Head of caudate nucleus (tissue), 42 donors: Measurements from ENCODE around the gene PKD2L1.

Experiments
- DNase-seq, 42 donors: peaks; one replicate each; pipeline versions ENCODE4 v3.0.0 to v3.0.0-alpha.2; 2020 to 2021; ENCODE audit warnings: mixed read lengths in 7 of 42
- intact Hi-C: fragments of 100-400 bp; cut with DNase I; formaldehyde crosslinking; loops from one replicate; pipeline ENCODE4 v1.15.0; 2022

PKD2L1 gene

DNA sequence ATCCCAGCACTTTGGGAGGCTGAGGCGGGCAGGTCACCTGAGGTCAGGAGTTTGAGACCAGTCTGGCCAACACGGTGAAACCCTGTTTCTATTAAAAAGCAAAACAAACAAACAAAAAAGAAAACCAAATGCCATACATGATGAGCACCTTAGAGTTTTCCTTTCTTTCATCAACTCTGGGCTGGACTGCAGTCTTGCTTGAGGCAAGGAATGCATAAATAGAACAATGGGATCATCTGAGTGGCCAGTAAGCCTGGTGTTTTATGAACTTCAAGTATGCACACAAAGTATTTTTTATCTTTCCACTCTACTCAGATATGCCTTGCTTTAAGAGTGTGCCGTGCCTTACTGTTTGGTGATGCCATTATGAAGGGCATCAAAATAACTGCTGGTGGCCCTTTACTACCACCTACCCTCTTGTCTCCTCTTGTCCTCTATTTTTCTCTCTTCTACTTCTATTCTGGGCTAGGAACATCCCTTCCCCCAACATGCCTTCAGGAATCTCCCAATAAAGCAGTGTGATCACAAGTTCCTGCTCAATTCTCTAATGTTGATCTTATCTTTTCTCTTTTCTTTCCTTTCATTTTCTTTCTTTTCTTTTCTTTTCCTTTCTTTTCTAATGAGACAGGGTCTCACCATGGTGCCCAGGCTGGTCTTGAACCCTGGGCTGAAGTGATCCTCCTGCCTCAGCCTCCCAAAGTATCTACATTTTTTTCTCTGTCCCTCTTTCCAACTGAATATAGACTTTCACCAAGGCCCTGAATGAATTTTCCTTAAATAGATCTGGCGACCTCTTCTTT lies 27.2 kb upstream of the PKD2L1 start:
- DNase-seq = no peak
- intact Hi-C loops = no loop called here

DNA sequence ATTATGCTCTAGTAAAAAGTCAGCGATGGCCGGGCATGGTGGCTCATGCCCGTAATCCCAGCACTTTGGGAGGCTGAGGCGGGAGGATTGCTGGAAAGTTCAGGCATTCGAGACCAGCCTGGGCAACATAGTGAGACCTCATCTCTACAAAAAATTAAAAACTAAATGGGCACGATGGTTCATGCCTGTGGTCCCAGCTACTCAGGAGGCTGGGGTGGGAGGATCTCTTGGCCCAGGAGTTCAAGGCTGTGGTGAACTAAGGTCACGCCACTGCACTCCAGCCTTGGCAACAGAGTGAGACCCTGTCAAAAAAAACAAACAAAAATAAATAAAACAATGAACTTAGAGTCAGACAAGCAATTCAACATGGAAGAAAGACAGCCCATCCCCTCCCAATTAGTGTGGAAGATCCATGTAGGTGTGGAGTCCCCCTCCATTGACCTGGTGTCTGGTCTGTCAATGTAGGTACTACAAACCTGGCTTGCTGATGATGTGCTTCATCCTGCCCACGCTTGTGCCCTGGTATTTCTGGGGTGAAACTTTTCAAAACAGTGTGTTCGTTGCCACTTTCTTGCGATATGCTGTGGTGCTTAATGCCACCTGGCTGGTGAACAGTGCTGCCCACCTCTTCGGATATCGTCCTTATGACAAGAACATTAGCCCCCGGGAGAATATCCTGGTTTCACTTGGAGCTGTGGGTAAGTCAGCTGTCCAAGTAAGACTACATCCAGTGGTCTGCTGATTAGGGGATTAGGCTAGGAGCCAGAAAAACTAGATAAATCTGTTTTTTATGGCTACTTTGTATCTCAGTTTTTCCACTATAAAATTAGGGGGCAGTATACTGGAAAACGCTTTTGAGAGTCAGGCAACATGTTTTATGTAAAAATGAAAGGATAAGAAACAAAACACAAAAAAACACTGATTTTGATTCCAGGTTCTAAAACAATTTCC lies 26.3 kb upstream of the PKD2L1 start:
- intact Hi-C loops = no loop called here
- DNase-seq = no peak

DNA sequence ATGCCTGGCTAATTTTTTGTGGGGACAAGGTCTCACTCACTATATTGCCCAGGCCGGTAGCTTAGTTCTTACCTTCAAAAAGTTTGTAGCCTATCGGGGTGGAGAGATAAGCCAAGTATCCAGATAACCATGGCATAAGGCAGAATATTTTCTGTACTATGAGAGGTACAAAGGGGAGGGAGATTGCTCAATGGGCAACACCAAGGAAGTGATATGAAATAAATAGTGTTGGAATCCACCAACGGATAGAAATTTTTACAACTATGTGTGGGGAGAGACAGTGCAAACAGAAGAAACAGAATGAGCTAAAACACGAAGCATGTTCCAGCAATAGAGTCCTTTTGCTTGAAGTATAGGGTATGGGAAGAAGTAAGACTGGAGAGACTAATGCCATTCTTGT lies 25.1 kb upstream of the PKD2L1 start:
- intact Hi-C loops = no loop called here
- no peak for DNase-seq

DNA sequence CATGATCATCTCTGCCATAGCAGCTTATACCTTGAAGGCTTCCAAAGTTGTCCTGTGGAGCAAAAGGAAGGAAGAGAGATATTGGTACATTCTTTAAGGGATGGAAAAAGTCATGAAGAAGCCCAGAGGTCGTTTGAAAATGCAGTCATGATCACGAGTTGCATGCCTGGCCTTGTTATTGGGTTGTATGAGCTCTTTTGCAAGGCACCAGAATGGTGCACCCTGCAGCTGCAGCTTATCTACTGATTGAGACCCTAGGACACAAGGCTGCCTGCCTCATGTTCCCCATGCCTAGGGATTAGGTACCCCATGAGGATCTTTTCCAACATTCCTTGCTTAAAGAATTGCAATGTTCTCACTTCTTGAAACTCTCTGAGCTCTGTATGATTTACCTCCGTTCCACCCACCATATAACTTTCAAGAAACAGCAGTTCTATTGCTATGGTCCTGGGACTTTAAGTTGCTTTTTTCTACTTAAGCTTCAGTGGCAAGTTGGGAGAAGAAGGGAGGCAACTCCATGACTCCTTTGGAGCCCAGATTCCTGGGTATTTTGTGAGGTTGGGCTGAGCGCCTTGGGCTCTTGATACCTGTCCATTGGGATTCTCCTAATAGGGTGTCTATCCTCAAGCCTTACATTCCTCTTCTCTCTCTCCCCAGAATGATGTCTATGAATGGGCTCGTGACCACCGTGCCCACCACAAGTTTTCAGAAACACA lies 23.9 kb upstream of the PKD2L1 start:
- intact Hi-C loops = no loop called here
- DNase-seq = no peak

DNA sequence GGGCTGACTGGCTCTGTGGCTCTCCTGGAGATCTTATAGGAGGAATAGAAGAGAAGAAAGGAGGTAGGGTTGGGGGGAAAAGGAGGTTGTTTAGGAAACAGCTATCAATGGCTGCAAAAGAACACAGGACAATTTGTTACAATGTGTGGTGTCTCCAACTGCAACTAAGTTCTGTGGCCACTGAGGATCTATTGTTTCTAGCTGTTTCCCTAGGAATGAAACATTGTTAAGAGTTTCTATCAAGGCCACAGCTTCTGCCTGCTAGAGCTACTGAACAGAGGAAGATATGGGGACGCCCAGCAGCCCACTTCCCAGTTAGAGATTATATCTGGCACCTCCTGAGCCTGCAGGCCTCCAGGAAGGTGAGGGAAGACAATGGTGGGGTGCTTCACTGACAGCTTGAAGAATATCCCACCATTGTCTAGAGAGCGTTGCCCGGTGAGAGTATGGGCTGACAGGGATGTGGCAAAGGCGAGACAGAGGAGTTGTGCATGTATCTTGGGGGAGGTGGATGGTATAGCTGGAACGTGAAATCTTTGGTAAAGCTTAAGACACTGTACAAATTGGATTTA lies 21.0 kb upstream of the PKD2L1 start:
- peak in 3 of 42 donors; percentile 25 to 57 (median 26) for DNase-seq
- intact Hi-C loops = no loop called here

DNA sequence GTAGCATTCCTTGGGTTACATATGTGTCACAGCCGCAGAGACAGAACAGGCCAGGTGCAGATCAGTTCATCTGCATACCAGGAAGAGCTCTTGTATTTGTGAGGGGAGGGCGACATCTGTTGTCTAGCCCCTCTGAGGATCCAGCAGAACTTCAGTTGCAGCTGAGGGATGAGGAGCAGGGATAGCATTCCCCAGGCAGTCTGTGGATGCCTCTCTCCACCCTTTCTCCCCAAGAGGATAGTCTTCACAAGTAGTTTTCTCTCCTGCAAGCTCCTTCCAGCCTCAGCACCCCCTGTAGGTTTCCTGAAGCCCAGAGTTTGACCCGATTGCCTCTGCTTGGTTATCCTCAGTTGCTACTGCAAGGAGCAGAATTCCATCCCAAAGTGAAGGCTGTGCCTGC lies 19.6 kb upstream of the PKD2L1 start:
- no peak for DNase-seq
- intact Hi-C loops = no loop called here

DNA sequence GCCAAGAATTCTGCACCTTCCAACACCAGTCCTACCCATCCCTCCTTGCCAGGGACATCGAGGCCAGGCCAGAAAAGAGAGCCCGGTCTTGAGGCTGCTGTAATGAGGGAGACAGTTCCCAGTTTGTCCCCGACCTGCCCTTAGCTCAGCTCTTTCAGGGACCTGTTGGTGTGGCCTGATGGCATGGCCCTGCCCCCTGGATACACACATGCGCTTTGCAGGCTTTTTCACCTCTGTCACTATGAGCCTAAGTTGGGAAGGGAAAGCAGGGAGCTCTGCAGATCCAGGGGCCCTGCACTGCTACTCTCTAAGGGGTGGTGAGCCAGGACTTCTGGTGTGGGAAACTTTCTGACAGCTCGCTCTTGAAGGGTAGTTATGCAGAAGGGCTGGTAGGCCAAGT lies 19.1 kb upstream of the PKD2L1 start:
- no peak for DNase-seq
- intact Hi-C loops = no loop called here

DNA sequence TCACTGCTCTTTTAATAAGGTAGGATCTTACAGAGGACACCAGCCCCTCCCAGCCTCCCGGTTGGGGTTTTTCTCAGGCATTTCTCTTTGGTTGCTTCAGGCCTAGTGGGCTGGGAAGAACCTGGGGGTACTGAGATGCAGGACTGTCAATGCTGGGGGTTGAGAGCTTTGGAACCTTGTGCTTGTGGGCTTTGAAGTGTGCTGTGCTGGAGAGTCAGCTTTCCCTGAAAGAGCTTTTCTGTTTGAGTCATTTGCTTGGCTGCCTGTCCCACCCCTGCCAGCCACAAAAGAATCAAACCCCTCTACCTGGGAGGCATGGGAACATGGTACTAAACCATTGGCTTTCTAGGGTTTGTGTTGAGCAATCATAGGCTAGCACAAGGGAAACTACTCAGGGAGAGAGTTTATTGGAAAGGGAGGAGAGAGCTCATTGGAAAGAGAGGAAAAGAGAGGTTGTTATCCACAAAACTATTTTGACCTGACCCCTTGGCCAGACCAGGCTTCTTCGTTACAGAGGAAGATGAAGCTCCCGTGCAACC lies 18.4 kb upstream of the PKD2L1 start:
- no peak for DNase-seq
- intact Hi-C loops = no loop called here

DNA sequence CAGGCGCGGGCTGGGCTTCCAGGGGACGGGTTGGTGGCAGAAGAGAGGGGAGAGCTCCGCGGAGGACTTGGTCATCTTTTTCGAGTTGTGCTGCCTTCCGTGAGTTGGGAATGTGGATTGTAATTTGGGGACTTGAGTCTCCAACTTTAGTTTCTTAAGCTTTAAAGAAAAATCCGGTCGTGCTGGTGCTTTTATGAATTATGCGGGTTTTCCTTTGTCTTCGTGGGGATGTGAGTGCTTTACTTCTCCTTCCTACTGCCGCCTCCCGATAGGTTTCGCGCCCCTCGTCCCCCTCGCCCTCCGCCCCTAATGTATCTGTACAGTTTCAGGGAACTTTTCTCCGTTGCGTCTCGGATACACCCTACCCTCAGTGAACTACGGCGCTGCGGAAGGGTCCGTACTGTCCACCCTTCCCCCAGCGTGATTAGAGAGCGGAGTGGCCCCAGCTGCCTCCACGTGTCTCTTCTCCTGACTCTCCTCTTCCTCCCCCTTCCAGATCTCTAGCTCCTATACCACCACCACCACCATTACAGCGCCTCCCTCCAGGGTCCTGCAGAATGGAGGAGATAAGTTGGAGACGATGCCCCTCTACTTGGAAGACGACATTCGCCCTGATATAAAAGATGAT lies 17.7 kb upstream of the PKD2L1 start:
- intact Hi-C loops = no loop called here
- DNase-seq = peak in 1 of 42 donors; percentile 11

DNA sequence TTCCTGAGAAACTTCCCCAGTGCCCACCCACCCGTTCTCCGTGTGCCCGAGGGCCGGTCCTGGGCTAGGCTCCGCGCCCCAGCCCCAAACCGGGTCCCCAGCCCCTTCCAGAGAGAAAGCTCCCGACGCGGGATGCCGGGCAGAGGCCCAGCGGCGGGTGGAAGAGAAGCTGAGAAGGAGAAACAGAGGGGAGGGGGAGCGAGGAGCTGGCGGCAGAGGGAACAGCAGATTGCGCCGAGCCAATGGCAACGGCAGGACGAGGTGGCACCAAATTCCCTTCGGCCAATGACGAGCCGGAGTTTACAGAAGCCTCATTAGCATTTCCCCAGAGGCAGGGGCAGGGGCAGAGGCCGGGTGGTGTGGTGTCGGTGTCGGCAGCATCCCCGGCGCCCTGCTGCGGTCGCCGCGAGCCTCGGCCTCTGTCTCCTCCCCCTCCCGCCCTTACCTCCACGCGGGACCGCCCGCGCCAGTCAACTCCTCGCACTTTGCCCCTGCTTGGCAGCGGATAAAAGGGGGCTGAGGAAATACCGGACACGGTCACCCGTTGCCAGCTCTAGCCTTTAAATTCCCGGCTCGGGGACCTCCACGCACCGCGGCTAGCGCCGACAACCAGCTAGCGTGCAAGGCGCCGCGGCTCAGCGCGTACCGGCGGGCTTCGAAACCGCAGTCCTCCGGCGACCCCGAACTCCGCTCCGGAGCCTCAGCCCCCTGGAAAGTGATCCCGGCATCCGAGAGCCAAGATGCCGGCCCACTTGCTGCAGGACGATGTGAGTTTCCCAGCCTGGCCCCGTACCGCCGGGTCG lies 16.9 kb upstream of the PKD2L1 start, which contains the start of gene SCD:
SCD (plus strand) TSS at position 469 of the 803 bp plus-strand sequence; CDS start at position 741, 272 bp downstream.
- peak; percentile 89 to 99 (median 97) for DNase-seq
- intact Hi-C loops = no loop called here

DNA sequence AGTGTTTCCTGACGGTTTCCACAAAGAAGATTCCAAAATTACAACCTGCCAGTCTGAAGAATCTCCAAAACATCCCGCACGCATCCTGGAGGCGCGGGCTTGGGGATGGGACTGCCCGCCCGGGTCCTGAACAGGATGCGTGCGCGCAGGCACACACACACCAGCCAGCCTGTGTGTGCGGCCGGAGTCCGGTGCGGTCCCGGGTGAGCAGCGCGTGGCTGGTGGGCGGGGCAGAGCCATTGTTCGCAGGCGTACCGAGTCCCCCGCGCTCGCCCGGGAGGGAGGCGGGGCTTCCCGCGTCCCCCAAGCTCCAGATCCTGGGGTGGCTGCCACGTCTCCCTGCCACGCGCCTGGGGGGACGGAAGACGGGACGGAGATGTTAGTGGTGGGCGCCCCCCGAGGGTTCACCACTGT lies 16.3 kb upstream of the PKD2L1 start:
- peak; percentile 53 to 94 (median 83) for DNase-seq
- intact Hi-C loops = no loop called here

DNA sequence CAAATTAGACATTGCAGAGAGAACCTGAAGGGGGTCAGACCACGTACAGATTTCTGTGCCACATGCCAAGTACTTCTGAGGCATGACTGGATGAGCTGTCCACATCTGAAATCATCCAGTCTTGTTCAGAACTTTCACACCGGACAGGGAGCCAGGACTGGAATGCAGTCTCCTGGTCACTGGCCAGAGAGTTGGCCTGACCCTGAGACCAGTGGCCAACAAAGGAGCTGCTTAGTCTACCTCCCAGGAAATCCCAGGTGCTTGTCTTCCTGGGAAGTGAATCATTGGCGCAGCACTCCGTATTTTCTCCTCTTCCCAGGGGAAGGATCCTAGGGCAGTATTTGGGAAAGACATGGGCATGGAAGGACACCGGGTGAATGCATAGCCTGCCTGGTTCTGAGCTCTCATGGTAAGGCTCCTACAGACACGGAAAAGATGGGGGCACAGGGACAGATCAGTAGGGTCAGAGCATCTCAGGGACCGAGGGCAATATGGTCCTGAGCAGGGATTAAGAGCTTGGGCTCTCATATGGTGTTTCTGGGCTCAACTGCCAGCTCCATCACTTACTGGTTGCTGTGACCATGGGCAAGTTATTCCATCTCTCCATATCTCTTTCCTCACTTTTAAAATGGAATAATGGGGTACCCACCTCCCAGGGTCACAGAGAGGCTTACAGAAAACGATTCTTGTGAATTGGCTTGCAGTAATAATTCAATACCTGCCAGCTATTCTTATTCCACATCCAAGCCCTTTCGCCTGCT lies 15.7 kb upstream of the PKD2L1 start:
- intact Hi-C loops = no loop called here
- peak in 1 of 42 donors; percentile 12 for DNase-seq

DNA sequence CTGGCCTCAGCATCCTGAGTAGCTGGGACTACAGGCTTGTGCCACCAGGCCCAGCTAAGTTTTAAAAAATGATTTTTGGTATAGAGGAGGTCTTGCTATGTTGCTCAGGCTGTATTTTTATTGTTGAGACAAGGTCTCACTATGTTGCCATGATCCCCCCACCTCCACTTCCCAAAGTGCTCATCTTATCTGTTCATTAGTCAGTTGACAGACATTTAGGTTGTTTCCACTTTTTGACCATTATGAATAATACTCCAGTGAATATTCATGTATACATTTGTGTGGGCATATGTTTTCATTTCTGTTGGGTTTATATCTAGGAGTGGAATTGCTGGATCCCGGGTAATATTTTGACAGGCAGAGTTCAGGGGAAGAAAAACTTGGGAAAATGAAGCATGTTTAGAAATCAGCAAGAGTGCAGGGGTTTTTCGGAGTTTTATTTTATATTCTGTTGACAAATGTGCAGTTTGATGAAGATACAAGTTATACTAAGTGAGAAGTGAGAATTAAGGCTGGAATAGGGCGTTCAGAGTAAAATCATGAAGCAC lies 14.3 kb upstream of the PKD2L1 start:
- no peak for DNase-seq
- intact Hi-C loops = loop anchor here (5.0 kb wide), 2 partner anchors 57 to 88 kb away; partner anchors contain the start of gene BLOC1S2

DNA sequence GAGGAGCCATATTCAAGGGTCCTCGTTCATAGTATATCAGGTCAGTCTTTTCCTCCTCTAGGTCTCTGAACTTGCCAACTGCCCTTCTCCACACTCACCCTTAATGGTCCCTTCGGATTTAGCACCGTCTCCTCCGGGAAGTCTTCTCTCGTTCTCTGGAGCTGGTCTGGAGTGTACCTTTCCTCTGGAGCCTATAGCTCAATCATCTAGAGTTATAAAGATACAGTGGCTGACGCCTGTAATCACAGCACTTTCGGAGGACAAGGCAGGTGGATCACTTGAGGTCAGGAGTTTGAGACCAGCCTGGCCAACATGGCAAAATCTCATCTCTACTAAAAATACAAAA lies 12.6 kb upstream of the PKD2L1 start:
- intact Hi-C loops = loop anchor here (5.0 kb wide), 2 partner anchors 55 to 90 kb away; partner anchors contain the start of gene BLOC1S2
- no peak for DNase-seq

DNA sequence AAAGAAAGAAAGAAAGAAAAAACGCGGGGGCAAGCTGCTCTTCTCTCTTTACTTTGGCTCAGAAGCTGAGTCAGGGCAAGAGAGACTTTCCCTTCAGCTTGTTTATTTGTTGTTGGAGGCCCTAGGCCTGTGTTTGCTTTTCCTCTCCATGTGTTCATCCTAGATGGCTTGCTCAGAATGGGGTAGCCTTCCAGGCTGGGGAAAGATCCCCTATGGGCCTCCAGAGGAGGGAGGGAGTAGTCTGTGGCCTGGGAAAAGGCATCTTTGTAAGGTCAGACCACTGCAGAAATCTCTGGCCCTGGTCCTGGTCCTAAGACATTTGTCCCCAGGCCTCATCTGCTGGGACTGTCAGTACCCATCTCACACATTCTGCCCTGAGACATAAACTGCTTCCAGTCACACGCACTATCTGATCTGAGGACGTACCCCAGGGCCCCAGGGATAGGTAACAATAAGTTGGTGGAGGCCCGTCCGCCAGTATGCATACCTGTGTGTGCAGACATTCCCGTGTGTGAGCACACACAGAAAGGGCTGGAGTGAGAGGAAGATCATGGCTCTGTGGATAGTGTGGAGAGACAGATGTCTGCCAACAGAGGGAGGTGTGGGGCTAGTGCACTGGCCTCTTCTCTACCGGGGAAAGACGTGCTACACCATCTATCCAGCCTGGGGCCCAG lies 12.1 kb upstream of the PKD2L1 start:
- peak in 37 of 42 donors; percentile 23 to 83 (median 61) for DNase-seq
- intact Hi-C loops = loop anchor here (5.0 kb wide), 2 partner anchors 55 to 90 kb away; partner anchors contain the start of gene BLOC1S2
